ENCODE measurements around the gene INHBE.
"Not testable (repeated sequence)": the region's sequence is repeated elsewhere in the genome, so short reads cannot be mapped to it uniquely, and the experiment has no call there.

Gene INHBE

GRCh38 chr12:57476993-57477709, 22.0 kb downstream of the INHBE start:
- DNase-seq: no peak

- DNase-seq: peak; percentile 37
Observed at GRCh38 chr12:57477710-57478681, 22.9 kb downstream of the INHBE start.

GRCh38 chr12:57479043-57479375, 23.9 kb downstream of the INHBE start:
- DNase-seq: no peak

- peak; percentile 41 for DNase-seq
Observed at GRCh38 chr12:57479376-57480115, 24.4 kb downstream of the INHBE start, which contains the start of gene ARHGAP9. TSS of gene ARHGAP9 (minus strand) at chr12:57479866. CDS start at chr12:57479406, 460 bp downstream.

DNA sequence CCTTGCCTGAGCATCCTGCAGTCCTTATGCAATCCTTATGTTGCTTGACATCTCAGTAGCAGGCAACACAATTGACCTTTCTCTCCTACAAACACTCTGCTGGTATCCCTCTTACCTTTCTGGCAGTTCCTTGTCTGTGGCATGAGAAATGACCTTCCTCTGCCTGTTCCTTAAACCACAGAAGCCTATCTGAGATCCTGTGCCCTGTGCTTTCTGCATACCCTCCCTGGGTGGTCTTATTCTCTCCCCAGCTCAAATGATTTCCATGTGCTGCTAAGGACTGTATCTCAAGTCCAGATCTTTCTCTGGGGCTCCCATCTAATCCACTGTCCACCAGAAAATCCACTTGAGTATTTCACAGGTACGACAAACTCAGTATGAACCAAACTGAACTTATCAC, 26.6 kb downstream of the INHBE start:
- DNase-seq: no peak

GRCh38 chr12:57483466-57483865, 28.4 kb downstream of the INHBE start:
- DNase-seq: no peak

GRCh38 chr12:57485695-57486094, 30.6 kb downstream of the INHBE start:
- no peak for DNase-seq

GRCh38 chr12:57487055-57487596, 32.0 kb downstream of the INHBE start:
- DNase-seq: no peak

DNA sequence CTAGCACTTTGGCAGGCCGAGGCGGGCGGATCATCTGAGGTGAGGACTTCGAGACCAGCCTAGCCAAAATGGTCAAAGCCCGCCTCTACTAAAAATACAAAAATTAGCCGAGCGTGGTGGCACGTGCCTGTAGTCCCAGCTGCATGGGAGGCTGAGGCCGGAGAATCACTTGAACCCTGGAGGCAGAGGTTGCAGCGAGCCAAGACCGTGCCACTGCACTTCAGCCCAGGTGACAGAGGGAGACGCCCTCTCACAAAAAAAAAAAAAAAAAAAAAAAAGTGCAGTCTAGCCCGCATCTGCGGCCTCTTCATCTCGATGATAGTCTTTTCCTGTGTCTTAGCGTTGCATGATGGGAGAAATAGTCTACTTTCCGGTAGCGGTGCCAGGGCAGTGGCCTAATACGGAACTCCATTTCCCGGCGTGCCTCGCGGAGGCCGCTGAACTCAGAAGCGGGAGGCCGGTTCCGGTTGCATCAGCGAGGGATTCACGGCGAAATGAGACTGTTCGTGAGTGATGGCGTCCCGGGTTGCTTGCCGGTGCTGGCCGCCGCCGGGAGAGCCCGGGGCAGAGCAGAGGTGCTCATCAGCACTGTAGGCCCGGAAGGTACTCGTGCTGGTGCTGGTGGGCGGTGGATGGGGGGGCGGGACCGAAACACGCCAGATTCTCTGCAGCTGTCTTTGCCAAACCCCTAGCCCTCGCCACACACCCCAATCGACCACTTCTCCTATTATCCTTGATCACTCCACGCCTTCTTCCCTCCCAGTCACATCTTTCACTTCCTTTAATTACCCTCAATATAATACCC, 32.7 kb downstream of the INHBE start, which contains the start of gene MARS1:
TSS of gene MARS1 (plus strand) at position 472 of the 805 bp plus-strand sequence. CDS start at position 495, 23 bp downstream.
- DNase-seq: peak; percentile 91

- DNase-seq: no peak
Observed at GRCh38 chr12:57488402-57489156, 33.5 kb downstream of the INHBE start.

DNA sequence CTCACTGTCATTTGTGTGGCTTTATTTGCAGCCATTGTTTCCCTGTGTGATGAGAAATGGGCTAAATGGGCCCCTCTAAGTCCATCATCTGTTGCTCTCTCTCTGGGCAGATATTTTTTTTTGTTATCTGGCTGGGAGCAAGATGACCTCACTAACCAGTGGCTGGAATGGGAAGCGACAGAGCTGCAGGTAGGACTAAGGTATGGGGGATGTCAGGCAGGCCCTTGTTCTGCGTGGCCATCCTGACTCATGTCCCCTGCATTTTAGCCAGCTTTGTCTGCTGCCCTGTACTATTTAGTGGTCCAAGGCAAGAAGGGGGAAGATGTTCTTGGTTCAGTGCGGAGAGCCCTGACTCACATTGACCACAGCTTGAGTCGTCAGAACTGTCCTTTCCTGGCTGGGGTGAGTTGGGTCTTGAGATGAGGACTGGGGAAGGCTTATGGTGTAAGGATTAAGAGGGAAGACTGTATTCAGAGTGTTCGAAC, 34.1 kb downstream of the INHBE start:
- DNase-seq: no peak

DNA sequence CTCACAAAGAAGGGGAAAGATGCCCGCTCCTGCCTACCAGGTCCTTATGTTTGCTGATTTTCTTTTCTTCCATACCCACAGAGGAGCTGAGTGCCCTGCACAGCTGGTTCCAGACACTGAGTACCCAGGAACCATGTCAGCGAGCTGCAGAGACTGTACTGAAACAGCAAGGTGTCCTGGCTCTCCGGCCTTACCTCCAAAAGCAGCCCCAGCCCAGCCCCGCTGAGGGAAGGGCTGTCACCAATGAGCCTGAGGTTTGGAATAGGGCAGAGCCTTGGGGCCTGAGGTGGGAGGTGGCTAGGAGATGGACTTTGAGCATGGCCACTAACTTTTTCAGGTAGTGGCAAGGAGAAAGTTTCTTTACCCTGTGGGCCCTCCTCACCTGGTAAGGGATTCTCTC, 35.0 kb downstream of the INHBE start:
- no peak for DNase-seq

- no peak for DNase-seq
Observed at GRCh38 chr12:57491393-57492280, 36.5 kb downstream of the INHBE start.

DNA sequence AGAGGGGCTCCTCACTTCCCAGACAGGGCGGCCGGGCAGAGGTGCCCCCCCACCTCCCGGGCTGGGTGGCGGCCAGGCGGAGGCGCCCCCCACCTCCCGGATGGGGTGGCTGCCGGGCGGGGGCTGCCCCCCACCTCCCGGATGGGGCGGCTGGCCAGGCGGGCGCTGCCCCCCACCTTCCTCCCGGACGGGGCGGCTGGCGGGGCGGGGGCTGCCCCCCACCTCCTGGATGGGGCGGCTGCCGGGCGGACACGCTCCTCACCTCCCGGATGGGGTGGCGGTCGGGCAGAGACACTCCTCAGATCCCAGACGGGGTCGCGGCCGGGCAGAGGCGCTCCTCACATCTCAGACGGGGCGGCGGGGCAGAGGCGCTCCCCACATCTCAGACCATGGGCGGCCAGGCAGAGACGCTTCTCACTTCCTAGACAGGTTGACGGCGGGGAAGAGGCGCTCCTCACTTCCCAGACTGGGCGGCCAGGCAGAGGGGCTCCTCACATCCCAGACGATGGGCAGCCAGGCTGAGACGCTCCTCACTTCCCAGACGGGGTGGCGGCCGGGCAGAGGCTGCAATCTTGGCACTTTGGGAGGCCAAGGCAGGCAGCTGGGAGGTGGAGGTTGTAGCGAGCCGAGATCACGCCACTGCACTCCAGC, 40.1 kb downstream of the INHBE start:
- DNase-seq: not testable (repeated sequence)

DNA sequence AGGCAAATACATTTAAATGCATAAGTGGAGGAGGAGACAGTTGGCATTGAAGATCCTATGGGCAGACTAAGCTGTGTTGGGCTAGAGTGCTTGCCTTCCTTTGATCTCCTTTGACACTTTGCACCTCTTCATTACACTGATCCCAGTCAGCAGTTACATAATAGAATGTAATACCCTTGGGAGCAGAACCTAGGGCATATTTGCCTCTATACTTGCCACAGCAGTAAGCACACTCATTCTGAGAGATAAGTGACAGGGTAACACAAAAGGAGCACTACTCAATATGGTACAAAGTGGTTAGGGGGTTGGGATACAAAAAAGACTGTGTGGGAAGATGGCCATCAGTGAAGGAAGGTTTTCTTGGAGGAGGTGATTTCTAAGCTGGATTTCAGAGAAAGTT, 41.7 kb downstream of the INHBE start:
- no peak for DNase-seq

DNA sequence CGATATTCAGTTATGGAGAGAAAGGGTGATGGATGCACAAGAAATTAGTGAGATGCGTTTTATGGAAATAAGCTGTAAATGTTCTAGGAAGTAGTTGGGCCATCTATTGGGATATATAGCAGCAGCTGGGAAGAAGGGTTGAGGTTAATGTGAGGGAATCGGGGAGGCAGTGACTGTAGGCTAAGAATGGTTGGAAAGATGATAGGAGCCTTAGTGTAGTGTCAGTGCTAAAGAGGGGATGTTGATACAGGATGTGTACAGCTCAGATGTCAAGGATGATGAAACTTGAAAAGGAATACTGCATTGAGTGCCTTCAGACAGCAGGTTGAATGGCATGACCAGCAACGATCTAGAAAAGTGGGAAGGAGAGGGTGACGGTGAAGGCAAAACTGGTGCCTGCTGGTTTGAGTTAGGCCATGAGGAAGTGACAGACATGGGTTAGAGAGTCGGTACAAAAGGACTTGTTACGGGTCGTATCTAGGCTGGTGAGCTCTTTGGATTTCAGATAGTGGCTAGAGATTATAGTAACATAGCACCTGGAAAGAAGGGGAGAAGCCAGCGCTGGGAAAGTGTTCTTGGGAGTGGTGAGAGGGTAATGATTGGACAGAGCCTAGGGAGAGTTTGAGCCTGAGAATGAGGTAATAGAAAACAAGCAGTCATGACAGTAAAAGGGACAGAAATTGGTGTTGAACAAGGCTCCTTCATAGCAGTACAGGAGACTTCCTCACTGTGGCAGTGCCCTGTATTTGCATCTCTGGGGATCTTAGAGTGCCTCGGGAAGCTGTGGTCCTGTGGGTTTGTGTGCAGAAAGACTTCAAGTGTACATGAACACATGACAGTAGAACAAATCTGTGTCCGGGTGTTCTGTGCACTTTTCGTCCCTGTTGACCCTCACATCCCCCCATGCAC, 42.4 kb downstream of the INHBE start:
- DNase-seq: no peak

DNA sequence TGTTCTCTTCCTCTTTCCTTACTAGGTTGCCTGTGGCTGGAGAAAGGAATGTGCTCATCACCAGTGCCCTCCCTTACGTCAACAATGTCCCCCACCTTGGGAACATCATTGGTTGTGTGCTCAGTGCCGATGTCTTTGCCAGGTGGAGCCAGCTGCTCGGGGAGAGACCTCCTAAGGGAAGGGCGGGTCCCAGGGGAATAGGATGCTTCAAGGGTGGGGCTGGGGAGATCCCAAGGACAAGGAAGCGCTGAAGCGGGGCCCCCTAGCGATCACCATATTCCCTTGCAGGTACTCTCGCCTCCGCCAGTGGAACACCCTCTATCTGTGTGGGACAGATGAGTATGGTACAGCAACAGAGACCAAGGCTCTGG, 43.0 kb downstream of the INHBE start:
- no peak for DNase-seq

GRCh38 chr12:57498571-57498970, 43.5 kb downstream of the INHBE start:
- no peak for DNase-seq

Data from stimulated activated CD4-positive, alpha-beta T cell treated with anti-CD3 and anti-CD28 coated beads, Interleukin-4, amount 100 ng/mL, for 1 hour (primary cell).